Measurements from ENCODE around the gene LBR.

GRCh38 chr1:225428068-225428880 is 436 bp upstream of the LBR start:
- no peak for TF ChIP-seq PKNOX1 (IDR thresholded peaks at IDR 0.05)
- TF ChIP-seq BHLHE40 (IDR thresholded peaks at IDR 0.05; ENCODE audit: borderline replicate concordance), result no peak
- TF ChIP-seq SP1 (IDR thresholded peaks at IDR 0.05), result no peak
- no peak for TF ChIP-seq ARNT (IDR thresholded peaks at IDR 0.05)
- no peak for TF ChIP-seq FOXA1 (IDR thresholded peaks at IDR 0.05)
- no peak for TF ChIP-seq CTBP1 (IDR thresholded peaks at IDR 0.05; ENCODE audit: borderline replicate concordance)
- TF ChIP-seq LEF1 (IDR thresholded peaks at IDR 0.05; ENCODE audit: borderline replicate concordance), result no peak
- no peak for TF ChIP-seq SUZ12 (IDR thresholded peaks at IDR 0.05)
- no peak for TF ChIP-seq FOXK2 (IDR thresholded peaks at IDR 0.05)
- no peak for TF ChIP-seq NFRKB (IDR thresholded peaks at IDR 0.05)

Data from HEK293T (cell line).